Uterus (tissue), 4 donors: ENCODE measurements around the gene GPR27. TPM values are rescaled to one million over a fixed set of nuclear protein-coding genes. Genes with fewer than 3 reads are reported as not detected.
A peak's percentile ranks its signal among the peaks of the same experiment; 100 is the strongest.

Experiments used
- DNase-seq, 2 donors: peaks; one replicate each; pipeline ENCODE4 v3.0.0-alpha.2; 2019 to 2020
- H3K27ac ChIP-seq, 2 donors: fragments of 200-600 bp; sonication (generic); 1 replicate in 1 of 2; 2 replicates in 1 of 2; pipeline ENCODE4 v1.5.1; 2016 to 2018
- H3K27me3 ChIP-seq, 2 donors: fragments of 200-600 bp; sonication (generic); one replicate each; pipeline ENCODE4 v1.5.1; 2018 to 2019; ENCODE audit warnings: control low read depth in 1 of 2
- H3K36me3 ChIP-seq, 2 donors: fragments of 200-600 bp; sonication (generic); one replicate each; pipeline ENCODE4 v1.5.1; 2019; ENCODE audit warnings: control low read depth in 1 of 2
- H3K4me1 ChIP-seq, 2 donors: fragments of 200-600 bp; sonication (generic); one replicate each; pipeline ENCODE4 v1.5.1; 2018 to 2019; ENCODE audit warnings: control low read depth in 1 of 2
- H3K4me3 ChIP-seq, 2 donors: fragments of 200-600 bp; sonication (generic); 1 replicate in 1 of 2; 2 replicates in 1 of 2; pipeline ENCODE4 v1.5.1; 2018 to 2019; ENCODE audit warnings: mild to moderate bottlenecking in 1 of 2
- H3K9me3 ChIP-seq, 2 donors: fragments of 200-600 bp; sonication (generic); one replicate each; pipeline ENCODE4 v1.5.1; 2019; ENCODE audit warnings: control low read depth in 1 of 2
- CTCF ChIP-seq, 4 experiments: fragments of 200-600 bp in 2 of 4; fragments of 450-650 bp in 2 of 4; sonication (generic) in 2 of 4; IDR thresholded peaks; one replicate each; pipeline ENCODE4 v1.5.1; 2016 to 2019; ENCODE audit warnings: antibody characterized with exemption in 4 of 4, mild to moderate bottlenecking in 2 of 4, moderate library complexity in 1 of 4
- POLR2A ChIP-seq, 2 donors: fragments of 450-650 bp; IDR thresholded peaks; one replicate each; pipeline ENCODE4 v1.6.1; 2016; ENCODE audit warnings: antibody characterized with exemption in 2 of 2, mild to moderate bottlenecking in 1 of 2, moderate library complexity in 1 of 2
- intact Hi-C: fragments of 100-400 bp; cut with DNase I; formaldehyde crosslinking; loops from one replicate; pipeline ENCODE4 v1.15.1; 2023; ENCODE audit warnings: low total_unique reads
- total RNA-seq, 4 donors: library from RNA; depleted of rRNA in 3 of 4; stranded (reverse); fragments of >200 nt in 3 of 4; gene quantifications; one replicate each; pipeline versions ENCODE4 v1.1.0 to v1.2.4, GENCODE V29; 2014 to 2023
- donor health status: DM: yes; HTN: yes; CAD: no.

The GPR27 gene
- total RNA-seq, 4 donors from 2014 or later, result under 0.01 to 9.7 (median 4.4) TPM

- Histone ChIP-seq H3K27ac (no peak overlapping the region), H3K4me3 (no peak overlapping the region), H3K27me3 (no peaks in the 10 kb centered on the region), H3K4me1 (no peaks in the 10 kb centered on the region), H3K9me3 (no peaks in the 10 kb centered on the region), H3K36me3 (no peaks in the 10 kb centered on the region)
- DNase-seq, result no peak
- intact Hi-C loops, result no loop called here
- TF ChIP-seq CTCF (IDR thresholded peaks at IDR 0.05) (no peak), POLR2A (IDR thresholded peaks at IDR 0.05) (no peak)
These were observed 45.1 kb upstream of the GPR27 start for GRCh38 chr3:71708476-71709105.

GRCh38 chr3:71709908-71710511 lies 43.6 kb upstream of the GPR27 start:
- H3K27me3 ChIP-seq, result no peaks in the 10 kb centered on the region
- no peak for TF ChIP-seq POLR2A (IDR thresholded peaks at IDR 0.05)
- no peak for TF ChIP-seq CTCF (IDR thresholded peaks at IDR 0.05)
- no peak overlapping the region for H3K27ac ChIP-seq
- no peaks in the 10 kb centered on the region for H3K36me3 ChIP-seq
- intact Hi-C loops, result no loop called here
- no peak for DNase-seq
- H3K9me3 ChIP-seq, result no peaks in the 10 kb centered on the region
- H3K4me1 ChIP-seq, result no peaks in the 10 kb centered on the region
- no peak overlapping the region for H3K4me3 ChIP-seq

- no peak for TF ChIP-seq POLR2A (IDR thresholded peaks at IDR 0.05)
- TF ChIP-seq CTCF (IDR thresholded peaks at IDR 0.05), result peak; percentile 59 to 79 (median 66)
- H3K27ac ChIP-seq, result no peak overlapping the region
- no peaks in the 10 kb centered on the region for H3K4me1 ChIP-seq
- no peak for DNase-seq
- no peaks in the 10 kb centered on the region for H3K9me3 ChIP-seq
- no peak overlapping the region for H3K4me3 ChIP-seq
- intact Hi-C loops, result no loop called here
- no peaks in the 10 kb centered on the region for H3K36me3 ChIP-seq
- no peaks in the 10 kb centered on the region for H3K27me3 ChIP-seq
These were observed 42.7 kb upstream of the GPR27 start for GRCh38 chr3:71710906-71711494.

GRCh38 chr3:71713041-71713440 lies 40.6 kb upstream of the GPR27 start:
- intact Hi-C loops, result no loop called here

More at GRCh38 chr3:71713041-71713440, 40.6 kb upstream of the GPR27 start:
- Histone ChIP-seq H3K9me3 (no peaks in the 10 kb centered on the region), H3K4me3 (no peak overlapping the region), H3K27ac (no peak overlapping the region), H3K36me3 (no peaks in the 10 kb centered on the region), H3K27me3 (no peaks in the 10 kb centered on the region), H3K4me1 (no peaks in the 10 kb centered on the region)
- TF ChIP-seq POLR2A (IDR thresholded peaks at IDR 0.05), result no peak
- no peak for TF ChIP-seq CTCF (IDR thresholded peaks at IDR 0.05)
- no peak for DNase-seq
